PC-9 (cell line): ENCODE measurements around the gene CACNA1A.

Experiments
- CTCF ChIP-seq: fragments of 200-600 bp; sonication (generic); conservative IDR thresholded peaks from 2 replicates; pipeline ENCODE4 v1.6.1; 2017; ENCODE audit warnings: mixed run types, antibody characterized with exemption, mild to moderate bottlenecking, moderate library complexity
- EZH2 ChIP-seq: fragments of 200-600 bp; sonication (generic); IDR thresholded peaks from 2 replicates; pipeline ENCODE4 v1.8.0; 2017; ENCODE audit warnings: antibody characterized with exemption, low read depth

GRCh38 chr19:13302526-13303270 lies 203.6 kb downstream of the CACNA1A start:
- TF ChIP-seq CTCF, result no peak
- TF ChIP-seq EZH2, result 0 out of 2 replicates have a peak, but pooled peaks have one; percentile 41
